Tibial nerve (tissue), 3 donors: ENCODE results near the gene UTP4.

Experiments used
- CTCF ChIP-seq, 5 experiments: fragments of 200-600 bp in 3 of 5; fragments of 450-650 bp in 2 of 5; sonication (generic) in 3 of 5; IDR thresholded peaks; one replicate each; pipeline ENCODE4 v1.5.1; 2016 to 2019; ENCODE audit warnings: antibody characterized with exemption in 5 of 5, mild to moderate bottlenecking in 3 of 5, moderate library complexity in 2 of 5
- POLR2A ChIP-seq, 2 donors: fragments of 450-650 bp; IDR thresholded peaks; one replicate each; pipeline ENCODE4 v1.6.1; 2017; ENCODE audit warnings: antibody characterized with exemption in 2 of 2, mild to moderate bottlenecking in 2 of 2, moderate library complexity in 2 of 2

- TF ChIP-seq POLR2A (IDR thresholded peaks at IDR 0.05) (no peak), CTCF (IDR thresholded peaks at IDR 0.05) (no peak)
These were observed 18.0 kb upstream of the UTP4 start for GRCh38 chr16:69114346-69114975.
